ENCODE measurements around the gene PRKCE.

DNA sequence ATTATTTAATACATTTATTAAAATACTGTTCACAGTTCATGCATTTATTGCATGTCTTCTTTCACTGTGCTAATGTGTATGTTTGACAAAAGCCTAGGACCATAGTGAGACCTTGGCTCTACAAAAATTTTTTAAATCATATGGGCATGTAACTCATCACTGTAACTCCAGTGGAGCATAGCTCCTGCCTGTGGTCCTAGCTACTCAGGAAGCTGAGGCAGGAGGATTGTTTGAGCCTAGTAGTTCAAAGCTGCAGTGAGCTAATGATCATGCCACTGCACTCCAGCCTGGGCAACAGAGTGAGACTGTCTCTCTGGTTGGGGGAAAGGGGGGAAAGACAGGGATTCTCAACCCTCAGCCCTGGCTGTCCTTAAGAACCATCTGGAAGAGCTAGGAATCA, 137.8 kb downstream of the PRKCE start:
- TF ChIP-seq, protein P1, sequence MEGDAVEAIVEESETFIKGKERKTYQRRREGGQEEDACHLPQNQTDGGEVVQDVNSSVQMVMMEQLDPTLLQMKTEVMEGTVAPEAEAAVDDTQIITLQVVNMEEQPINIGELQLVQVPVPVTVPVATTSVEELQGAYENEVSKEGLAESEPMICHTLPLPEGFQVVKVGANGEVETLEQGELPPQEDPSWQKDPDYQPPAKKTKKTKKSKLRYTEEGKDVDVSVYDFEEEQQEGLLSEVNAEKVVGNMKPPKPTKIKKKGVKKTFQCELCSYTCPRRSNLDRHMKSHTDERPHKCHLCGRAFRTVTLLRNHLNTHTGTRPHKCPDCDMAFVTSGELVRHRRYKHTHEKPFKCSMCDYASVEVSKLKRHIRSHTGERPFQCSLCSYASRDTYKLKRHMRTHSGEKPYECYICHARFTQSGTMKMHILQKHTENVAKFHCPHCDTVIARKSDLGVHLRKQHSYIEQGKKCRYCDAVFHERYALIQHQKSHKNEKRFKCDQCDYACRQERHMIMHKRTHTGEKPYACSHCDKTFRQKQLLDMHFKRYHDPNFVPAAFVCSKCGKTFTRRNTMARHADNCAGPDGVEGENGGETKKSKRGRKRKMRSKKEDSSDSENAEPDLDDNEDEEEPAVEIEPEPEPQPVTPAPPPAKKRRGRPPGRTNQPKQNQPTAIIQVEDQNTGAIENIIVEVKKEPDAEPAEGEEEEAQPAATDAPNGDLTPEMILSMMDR (IDR thresholded peaks at IDR 0.05; ENCODE audit: poor library complexity), result no peak
- no peak for TF ChIP-seq EZH2phosphoT487 (IDR thresholded peaks at IDR 0.05; ENCODE audit: low read depth, severe bottlenecking, unreplicated experiment)
- no peak for TF ChIP-seq EZH2 (IDR thresholded peaks at IDR 0.05; ENCODE audit: borderline replicate concordance)
